ENCODE measurements around the gene JMJD4. TPM values are rescaled to one million over a fixed set of nuclear protein-coding genes. Genes with fewer than 3 reads are reported as not detected.

The JMJD4 gene
- total RNA-seq, 1 donor from 2014 or later: 25.2 TPM

GRCh38 chr1:227685807-227686206 is 49.3 kb downstream of the JMJD4 start:
- DNase-seq (ENCODE audit: low read depth): no peak
- no peak for TF ChIP-seq CTCF (IDR thresholded peaks at IDR 0.05; ENCODE audit: insufficient read depth, low read length, poor library complexity, severe bottlenecking)
- Histone ChIP-seq H3K27me3 (ENCODE audit: control insufficient read depth, insufficient read depth, low read length) (no peaks in the 10 kb centered on the region), H3K4me3 (ENCODE audit: low read depth, low read length) (no peak overlapping the region), H3K36me3 (ENCODE audit: control insufficient read depth, insufficient read depth, low read length) (no peaks in the 10 kb centered on the region)

Other genes starting within 250 kb of the JMJD4 start
- 7.6 and 9.8 TPM in 2 replicates for gene ZNF678, start 171.7 kb downstream of the JMJD4 start, total RNA-seq
- 40.2 and 47.0 TPM in 2 replicates for gene SNAP47, start 133 bp upstream of the JMJD4 start, total RNA-seq
- gene PRSS38, start 80.4 kb upstream of the JMJD4 start, total RNA-seq: not detected in 2 replicates
- gene WNT9A, start 212.6 kb upstream of the JMJD4 start, total RNA-seq: 10.1 and 10.3 TPM in 2 replicates